ENCODE results near the gene RC3H2.

GRCh38 chr9:122912671-122912963, 7.5 kb upstream of the RC3H2 start:
- TF ChIP-seq POLR2AphosphoS5 (IDR thresholded peaks at IDR 0.05; ENCODE audit: low read depth, low read length) (no peak), POLR2A (IDR thresholded peaks at IDR 0.05; ENCODE audit: low read depth, low read length) (no peak), TAF1 (IDR thresholded peaks at IDR 0.05; ENCODE audit: low read depth, low read length) (no peak), SPI1 (IDR thresholded peaks at IDR 0.05; ENCODE audit: low read depth, low read length) (peak; percentile 90), PAX5 (IDR thresholded peaks at IDR 0.05; ENCODE audit: insufficient read depth, low read length, severe bottlenecking) (no peak)

All from GM12891 (cell line).